IPS DF 6.9 (cell line): ENCODE data around the gene RPL13.
"Not testable (repeated sequence)": the region's sequence is repeated elsewhere in the genome, so short reads cannot be mapped to it uniquely, and the experiment has no call there.

Source experiments
- DNase-seq: peaks from one replicate; pipeline ENCODE4 v3.0.0-alpha.2; 2013; ENCODE audit warnings: low read depth, low spot score
- H3K27ac ChIP-seq: one replicate; pipeline ENCODE4 v1.5.1; 2013; ENCODE audit warnings: low read length, control low read depth
- H3K27me3 ChIP-seq: 2 replicates; pipeline ENCODE4 v1.6.1; 2013; ENCODE audit warnings: mild to moderate bottlenecking, low read length; ENCODE audit not compliant: control insufficient read depth, insufficient read depth
- H3K36me3 ChIP-seq: 2 replicates; pipeline ENCODE4 v1.6.1; 2013; ENCODE audit warnings: low read length; ENCODE audit not compliant: control insufficient read depth, insufficient read depth
- H3K4me1 ChIP-seq: 2 replicates; pipeline ENCODE4 v1.6.1; 2013; ENCODE audit warnings: low read length; ENCODE audit not compliant: control insufficient read depth, insufficient read depth
- H3K4me3 ChIP-seq: 2 replicates; pipeline ENCODE4 v1.5.1; 2013; ENCODE audit warnings: mild to moderate bottlenecking, low read length
- H3K9me3 ChIP-seq: 2 replicates; pipeline ENCODE4 v1.6.1; 2013; ENCODE audit warnings: low read length, inconsistent platforms; ENCODE audit not compliant: control insufficient read depth, insufficient read depth
- WGBS: extraction: QIAGEN DNeasy Blood & Tissue Kit; methylation state at CpG from one replicate; pipeline ENCODE4 v1.1.7; 2013; ENCODE audit warnings: mixed read lengths, missing lambda C conversion rate; ENCODE audit not compliant: insufficient read length, insufficient coverage; 5-methylcytosine and 5-hydroxymethylcytosine counted together

Gene RPL13

GRCh38 chr16:89562939-89563338 lies 2.5 kb downstream of the RPL13 start:
- no peaks in the 10 kb centered on the region for H3K9me3 ChIP-seq
- WGBS = no CpG with 5 or more reads among the region's 12 CpGs
- peaks cover 34% of the 10 kb centered on the region for H3K36me3 ChIP-seq
- peaks cover 4% of the 10 kb centered on the region for H3K4me1 ChIP-seq
- H3K27ac ChIP-seq = no peak overlapping the region
- no peaks in the 10 kb centered on the region for H3K27me3 ChIP-seq
- no peak for DNase-seq
- H3K4me3 ChIP-seq = no peak overlapping the region

- Histone ChIP-seq H3K36me3 (peaks cover 34% of the 10 kb centered on the region), H3K4me3 (no peak overlapping the region), H3K9me3 (no peaks in the 10 kb centered on the region), H3K27ac (no peak overlapping the region), H3K27me3 (no peaks in the 10 kb centered on the region), H3K4me1 (peaks cover 4% of the 10 kb centered on the region)
- DNase-seq = no peak
- no CpG with 5 or more reads among the region's 12 CpGs for WGBS
These were observed 3.3 kb downstream of the RPL13 start for GRCh38 chr16:89563639-89564392.

- Histone ChIP-seq H3K4me3 (no peak overlapping the region), H3K4me1 (peaks cover 4% of the 10 kb centered on the region), H3K27ac (no peak overlapping the region), H3K36me3 (peaks cover 34% of the 10 kb centered on the region), H3K9me3 (no peaks in the 10 kb centered on the region), H3K27me3 (no peaks in the 10 kb centered on the region)
- WGBS = no CpG with 5 or more reads among the region's 22 CpGs
- no peak for DNase-seq
These were observed 4.2 kb downstream of the RPL13 start for GRCh38 chr16:89564476-89565255.

GRCh38 chr16:89565256-89565505 lies 4.7 kb downstream of the RPL13 start:
- no peak for DNase-seq
- H3K27ac ChIP-seq = no peak overlapping the region
- peaks cover 34% of the 10 kb centered on the region for H3K36me3 ChIP-seq
- no peak overlapping the region; the same call in 1 of the 2 replicates for H3K4me3 ChIP-seq
- H3K4me1 ChIP-seq = peaks cover 4% of the 10 kb centered on the region
- H3K9me3 ChIP-seq = no peaks in the 10 kb centered on the region
- no peaks in the 10 kb centered on the region for H3K27me3 ChIP-seq
- no CpG with 5 or more reads among the region's 3 CpGs for WGBS

- Histone ChIP-seq H3K27ac (no peak overlapping the region), H3K36me3 (peaks cover 34% of the 10 kb centered on the region), H3K4me1 (peaks cover 4% of the 10 kb centered on the region), H3K9me3 (no peaks in the 10 kb centered on the region), H3K4me3 (peak overlapping the region; percentile 15; the same call in 1 of the 2 replicates), H3K27me3 (no peaks in the 10 kb centered on the region)
- DNase-seq = no peak
- no CpG with 5 or more reads among the region's 46 CpGs for WGBS
These were observed 5.3 kb downstream of the RPL13 start for GRCh38 chr16:89565506-89566372.

GRCh38 chr16:89567656-89568594 lies 7.4 kb downstream of the RPL13 start:
- no peaks in the 10 kb centered on the region for H3K9me3 ChIP-seq
- DNase-seq = no peak
- H3K4me1 ChIP-seq = peaks cover 2% of the 10 kb centered on the region; the same call in 1 of the 2 replicates
- H3K36me3 ChIP-seq = peaks cover 16% of the 10 kb centered on the region
- H3K4me3 ChIP-seq = no peak overlapping the region
- H3K27me3 ChIP-seq = no peaks in the 10 kb centered on the region
- WGBS = no CpG with 5 or more reads among the region's 30 CpGs
- H3K27ac ChIP-seq = no peak overlapping the region

- no peak for DNase-seq
- no CpG with 5 or more reads among the region's 23 CpGs for WGBS
- H3K9me3 ChIP-seq = no peaks in the 10 kb centered on the region
- no peaks in the 10 kb centered on the region for H3K36me3 ChIP-seq
- no peak overlapping the region for H3K27ac ChIP-seq
- H3K4me3 ChIP-seq = no peak overlapping the region
- no peaks in the 10 kb centered on the region for H3K27me3 ChIP-seq
- peaks cover 3% of the 10 kb centered on the region; the same call in 1 of the 2 replicates for H3K4me1 ChIP-seq
These were observed 9.2 kb downstream of the RPL13 start for GRCh38 chr16:89569506-89570341.

GRCh38 chr16:89570342-89570923 lies 10.0 kb downstream of the RPL13 start:
- WGBS = no CpG with 5 or more reads among the region's 30 CpGs
- Histone ChIP-seq H3K36me3 (no peaks in the 10 kb centered on the region), H3K27ac (no peak overlapping the region), H3K27me3 (no peaks in the 10 kb centered on the region), H3K9me3 (no peaks in the 10 kb centered on the region), H3K4me3 (no peak overlapping the region), H3K4me1 (peaks cover 2% of the 10 kb centered on the region; the same call in 1 of the 2 replicates)
- DNase-seq = no peak

- H3K36me3 ChIP-seq, DNase-seq, H3K27me3 ChIP-seq, H3K4me1 ChIP-seq, H3K27ac ChIP-seq, H3K4me3 ChIP-seq, H3K9me3 ChIP-seq: not testable (repeated sequence)
- no CpG with 5 or more reads among the region's 36 CpGs for WGBS
These were observed 10.6 kb downstream of the RPL13 start for GRCh38 chr16:89570983-89571598.
